Endothelial cell of umbilical vein (primary cell): ENCODE results near the gene TMIGD3. TPM values are rescaled to one million over a fixed set of nuclear protein-coding genes. Genes with fewer than 3 reads are reported as not detected.

Source experiments
- BruUV-seq: library from RNA; stranded (reverse); fragments of 400-500 nt; replicated peaks from 2 replicates; lab custom pipeline; 2021; lab: Mats Ljungman, UMichigan
- CTCF ChIA-PET: fragments of 300-600, 350-600 bp; sonication (Branson Sonifier 250); formaldehyde crosslinking; loops from one replicate; lab custom pipeline; 2021; ENCODE audit warnings: antibody characterized with exemption, inconsistent platforms; lab: Charles Lee
- POLR2A ChIA-PET: fragments of 300-600, 350-600 bp; sonication (Branson Sonifier 250); formaldehyde crosslinking; loops from one replicate; lab custom pipeline; 2021; ENCODE audit warnings: antibody characterized with exemption, inconsistent platforms; lab: Charles Lee
- DNase-seq: peaks from one replicate; pipeline ENCODE4 v3.0.0-alpha.2; 2011; ENCODE audit warnings: low read depth, low spot score
- FAIRE-seq: peaks from 2 replicates; lab custom pipeline; 2011; peaks lifted over from hg19 to GRCh38; lab: Jason Lieb, UNC
- H2AFZ ChIP-seq: 2 replicates; pipeline ENCODE4 v1.6.0; 2012; ENCODE audit warnings: low read depth, low read length, control low read depth, inconsistent platforms
- H3K27ac ChIP-seq: 2 replicates; pipeline ENCODE4 v1.5.1; 2011; ENCODE audit warnings: low read depth, mild to moderate bottlenecking, control low read depth, low read length, moderate library complexity; ENCODE audit not compliant: insufficient read depth
- H3K27me3 ChIP-seq, 2 experiments: 2 replicates each; pipeline versions ENCODE4 v1.6.0 to v1.6.1; 2011; ENCODE audit warnings: low read length in 2 of 2, mixed read lengths in 1 of 2; ENCODE audit not compliant: control insufficient read depth in 2 of 2, insufficient read depth in 2 of 2
- H3K36me3 ChIP-seq, 2 experiments: 2 replicates in 1 of 2; 3 replicates in 1 of 2; pipeline ENCODE4 v1.5.1; 2011; ENCODE audit warnings: low read length in 2 of 2, mild to moderate bottlenecking in 1 of 2, moderate library complexity in 1 of 2; ENCODE audit not compliant: control insufficient read depth in 2 of 2, insufficient read depth in 2 of 2; ENCODE audit errors: extremely low read depth in 1 of 2
- H3K4me1 ChIP-seq: 3 replicates; pipeline ENCODE4 v1.5.1; 2011; ENCODE audit warnings: mild to moderate bottlenecking, low read length; ENCODE audit not compliant: control insufficient read depth, insufficient read depth; ENCODE audit errors: extremely low read depth
- H3K4me2 ChIP-seq: 2 replicates; pipeline ENCODE4 v1.6.1; 2011; ENCODE audit warnings: low read length, control low read depth, mixed read lengths; ENCODE audit not compliant: insufficient read depth
- H3K4me3 ChIP-seq, 3 experiments: fragments of 200-600 bp in 1 of 3; sonication (generic), shearing (Covaris generic) in 1 of 3; replicated peaks in 1 of 3; 2 replicates each; pipeline ENCODE4 v1.5.1; 2011 to 2016; ENCODE audit warnings: control low read depth in 3 of 3, low read length in 3 of 3, mild to moderate bottlenecking in 2 of 3, inconsistent platforms in 1 of 3, low read depth in 1 of 3, moderate library complexity in 1 of 3; ENCODE audit not compliant: insufficient read depth in 1 of 3
- H3K79me2 ChIP-seq: 2 replicates; pipeline ENCODE4 v1.6.0; 2012; ENCODE audit warnings: low read length, inconsistent platforms; ENCODE audit not compliant: control insufficient read depth, insufficient read depth
- H3K9ac ChIP-seq: replicated peaks from 2 replicates; pipeline ENCODE3; 2011; ENCODE audit warnings: low read length, control low read depth; ENCODE audit not compliant: insufficient read depth; ENCODE audit errors: extremely low read depth
- H3K9me1 ChIP-seq: replicated peaks from 3 replicates; pipeline ENCODE4 v1.6.0; 2011; ENCODE audit warnings: mild to moderate bottlenecking, low read length; ENCODE audit not compliant: control insufficient read depth, insufficient read depth; ENCODE audit errors: extremely low read depth
- H3K9me3 ChIP-seq: replicated peaks from 2 replicates; pipeline ENCODE4 v1.5.1; 2012; ENCODE audit warnings: low read length, inconsistent platforms; ENCODE audit not compliant: control insufficient read depth, insufficient read depth
- H4K20me1 ChIP-seq: replicated peaks from 2 replicates; pipeline ENCODE3; 2011; ENCODE audit warnings: mild to moderate bottlenecking, low read length; ENCODE audit not compliant: control insufficient read depth, insufficient read depth; ENCODE audit errors: extremely low read depth
- EZH2 ChIP-seq: IDR thresholded peaks from 2 replicates; pipeline ENCODE4 v1.6.1; 2012; ENCODE audit warnings: borderline replicate concordance, low read depth, mild to moderate bottlenecking, moderate library complexity, low read length, inconsistent platforms; ENCODE audit not compliant: severe bottlenecking
- FOS ChIP-seq: IDR thresholded peaks from 2 replicates; pipeline ENCODE4 v1.6.1; 2011; ENCODE audit warnings: mild to moderate bottlenecking, low read length, moderate library complexity, borderline replicate concordance; ENCODE audit not compliant: insufficient read depth
- GATA2 ChIP-seq: IDR thresholded peaks from 2 replicates; pipeline ENCODE4 v1.7.0; 2011; ENCODE audit warnings: low read depth, mild to moderate bottlenecking, moderate library complexity, mixed read lengths, low read length; ENCODE audit not compliant: insufficient read length, insufficient read depth
- JUN ChIP-seq: IDR thresholded peaks from 2 replicates; pipeline ENCODE4 v1.6.1; 2011; ENCODE audit warnings: borderline replicate concordance, low read depth; ENCODE audit not compliant: insufficient read length, insufficient read depth
- MYC ChIP-seq: IDR thresholded peaks from one replicate; pipeline ENCODE4 v1.6.1; 2011; ENCODE audit warnings: mild to moderate bottlenecking, low read depth, low read length
- POLR2A ChIP-seq: IDR thresholded peaks from 2 replicates; pipeline ENCODE4 v1.6.1; 2012; ENCODE audit warnings: low read depth, mild to moderate bottlenecking, control low read depth, low read length
- POLR2AphosphoS5 ChIP-seq: IDR thresholded peaks from 2 replicates; pipeline ENCODE4 v1.6.1; 2012; ENCODE audit warnings: low read depth, mild to moderate bottlenecking, control low read depth, low read length, moderate library complexity; ENCODE audit not compliant: insufficient read depth
- dilution Hi-C: fragments of 300-500 bp; cut with MboI; formaldehyde crosslinking; loops from one replicate; pipeline ENCODE4 v1.15.0; 2019; ENCODE audit warnings: low sequenced_read_pairs; ENCODE audit not compliant: extremely low pct_ligation_motif_present
- intact Hi-C: fragments of 100-400 bp; cut with micrococcal nuclease; formaldehyde crosslinking; loops from one replicate; pipeline ENCODE4 v1.10.0; 2022
- polyA plus RNA-seq, 4 experiments: library from polyadenylated mRNA; depleted of rRNA in 3 of 4; stranded (reverse) in 3 of 4; unstranded in 1 of 4; fragments of >200 nt; gene quantifications; 2 replicates each; pipeline versions ENCODE4 v1.2.1 to v1.2.3, GENCODE V29; 2011 to 2012; ENCODE audit warnings: missing spikeins in 1 of 4
- total RNA-seq: library from RNA; stranded (reverse); gene quantifications from 2 replicates; pipeline ENCODE4 v1.2.3, GENCODE V29; 2021
- TF ChIP-seq, protein P1 (sequence below): IDR thresholded peaks from 2 replicates; pipeline ENCODE4 v1.6.1; 2011; ENCODE audit not compliant: insufficient read depth, insufficient read length
- TF ChIP-seq, protein P2 (sequence below), 2 donors: IDR thresholded peaks; 1 replicate in 1 of 2; 2 replicates in 1 of 2; pipeline ENCODE4 v1.5.1; 2011; ENCODE audit warnings: low read length in 2 of 2, mild to moderate bottlenecking in 2 of 2, moderate library complexity in 2 of 2, control low read depth in 1 of 2, inconsistent platforms in 1 of 2, low read depth in 1 of 2; ENCODE audit not compliant: insufficient read depth in 1 of 2; ENCODE audit errors: extremely low read depth in 1 of 2

The TMIGD3 gene
- total and polyA plus RNA-seq, 2 donors (not counting 3 experiments of a cell fraction or from before 2014, with no cell fraction given) = 0.07 to 0.49 TPM

- H3K4me2 ChIP-seq = no peak overlapping the region
- TF ChIP-seq, protein P1, sequence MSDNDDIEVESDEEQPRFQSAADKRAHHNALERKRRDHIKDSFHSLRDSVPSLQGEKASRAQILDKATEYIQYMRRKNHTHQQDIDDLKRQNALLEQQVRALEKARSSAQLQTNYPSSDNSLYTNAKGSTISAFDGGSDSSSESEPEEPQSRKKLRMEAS = no peak
- TF ChIP-seq FOS = no peak
- no peak for TF ChIP-seq JUN
- no peak for TF ChIP-seq POLR2AphosphoS5
- no peak for TF ChIP-seq GATA2
- TF ChIP-seq MYC = no peak
- no peak for TF ChIP-seq EZH2
- TF ChIP-seq POLR2A = no peak
- TF ChIP-seq, protein P2, sequence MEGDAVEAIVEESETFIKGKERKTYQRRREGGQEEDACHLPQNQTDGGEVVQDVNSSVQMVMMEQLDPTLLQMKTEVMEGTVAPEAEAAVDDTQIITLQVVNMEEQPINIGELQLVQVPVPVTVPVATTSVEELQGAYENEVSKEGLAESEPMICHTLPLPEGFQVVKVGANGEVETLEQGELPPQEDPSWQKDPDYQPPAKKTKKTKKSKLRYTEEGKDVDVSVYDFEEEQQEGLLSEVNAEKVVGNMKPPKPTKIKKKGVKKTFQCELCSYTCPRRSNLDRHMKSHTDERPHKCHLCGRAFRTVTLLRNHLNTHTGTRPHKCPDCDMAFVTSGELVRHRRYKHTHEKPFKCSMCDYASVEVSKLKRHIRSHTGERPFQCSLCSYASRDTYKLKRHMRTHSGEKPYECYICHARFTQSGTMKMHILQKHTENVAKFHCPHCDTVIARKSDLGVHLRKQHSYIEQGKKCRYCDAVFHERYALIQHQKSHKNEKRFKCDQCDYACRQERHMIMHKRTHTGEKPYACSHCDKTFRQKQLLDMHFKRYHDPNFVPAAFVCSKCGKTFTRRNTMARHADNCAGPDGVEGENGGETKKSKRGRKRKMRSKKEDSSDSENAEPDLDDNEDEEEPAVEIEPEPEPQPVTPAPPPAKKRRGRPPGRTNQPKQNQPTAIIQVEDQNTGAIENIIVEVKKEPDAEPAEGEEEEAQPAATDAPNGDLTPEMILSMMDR (IDR thresholded peaks at IDR 0.05; ENCODE audit: extremely low read depth in 1 of 2, insufficient read depth in 1 of 2, low read depth in 1 of 2, low read length in 2 of 2) = no peak
- peaks cover 13% of the 10 kb centered on the region for H3K4me1 ChIP-seq
- intact Hi-C loops = no loop called here
- DNase-seq (no peak), FAIRE-seq (no peak)
- no peak overlapping the region for H2AFZ ChIP-seq
- CTCF ChIA-PET = interaction anchor here (4.1 kb wide), 1 partner anchor 31 kb away, joined by 15 read pairs; no protein-coding TSS in a partner anchor
- no peaks in the 10 kb centered on the region for H4K20me1 ChIP-seq
- H3K27me3 ChIP-seq = no peaks in the 10 kb centered on the region
- no peak overlapping the region for H3K27ac ChIP-seq
- H3K9me3 ChIP-seq = no peaks in the 10 kb centered on the region
- H3K9ac ChIP-seq = no peak overlapping the region
- no peaks in the 10 kb centered on the region for H3K9me1 ChIP-seq
- no peaks in the 10 kb centered on the region for H3K36me3 ChIP-seq
- H3K4me3 ChIP-seq = no peak overlapping the region
- H3K79me2 ChIP-seq = no peaks in the 10 kb centered on the region
- BruUV-seq = no TSS peak
- POLR2A ChIA-PET = no interaction called here
- dilution Hi-C loops = no loop called here
Observed at GRCh38 chr1:111476761-111477309, 26.6 kb downstream of the TMIGD3 start.
